ENCODE measurements around the gene RFX2. TPM values are rescaled to one million over a fixed set of nuclear protein-coding genes. Genes with fewer than 3 reads are reported as not detected.
A peak's percentile ranks its signal among the peaks of the same experiment; 100 is the strongest.

Gene RFX2
- total and polyA plus RNA-seq, 9 of the 15 experiments (the other 6 are each of a cell fraction or from before 2014, with no cell fraction given): 3.6 to 18.7 (median 8.7) TPM

DNA sequence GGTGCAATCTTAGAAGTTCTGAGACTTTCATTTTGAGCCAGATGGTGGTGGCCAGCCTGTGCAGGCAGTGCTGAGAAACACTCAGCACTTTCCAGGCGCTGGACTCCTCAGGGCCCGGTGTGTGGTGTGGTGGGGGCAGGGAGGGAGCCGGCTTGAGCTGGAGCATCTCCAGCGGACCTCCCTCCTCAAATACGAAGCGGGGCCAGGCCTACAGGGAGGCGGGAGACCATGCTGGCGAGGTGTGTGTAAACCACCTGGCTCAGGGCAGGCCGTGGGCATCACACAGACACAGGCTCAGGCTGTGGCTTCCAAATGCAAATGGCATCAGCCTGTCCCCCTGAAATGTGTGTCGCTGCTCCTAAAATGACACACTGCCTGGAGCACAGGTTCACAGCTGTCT lies 99.1 kb downstream of the RFX2 start:
- no TSS peak for BruUV-seq (replicated peaks)

More for the DNA sequence above, 99.1 kb downstream of the RFX2 start:
- TF ChIP-seq ETV5 (CRISPR knock-in tag; IDR thresholded peaks at IDR 0.05; ENCODE audit: low read depth) (no peak), SMARCB1 (IDR thresholded peaks at IDR 0.05; ENCODE audit: insufficient read length, low read depth) (no peak), SIRT6 (IDR thresholded peaks at IDR 0.05; ENCODE audit: low read depth, low read length) (no peak), SIN3B (IDR thresholded peaks at IDR 0.05; ENCODE audit: low read depth) (no peak), POLR2A (conservative IDR thresholded peaks at IDR 0.05) (no peak), HOXB6 (CRISPR knock-in tag; IDR thresholded peaks at IDR 0.05; ENCODE audit: borderline replicate concordance) (no peak), ZC3H8 (IDR thresholded peaks at IDR 0.05) (no peak), RB1 (IDR thresholded peaks at IDR 0.05; ENCODE audit: low read depth) (no peak), RAD21 (CRISPR knock-in tag; conservative IDR thresholded peaks at IDR 0.05 in 1 of 2, IDR thresholded peaks at IDR 0.05 in 1 of 2) (no peak), MYBL2 (IDR thresholded peaks at IDR 0.05; ENCODE audit: low read depth) (no peak), MYBL2 (CRISPR knock-in tag; IDR thresholded peaks at IDR 0.05; ENCODE audit: borderline replicate concordance) (no peak), KDM5B (IDR thresholded peaks at IDR 0.05; ENCODE audit: insufficient replicate concordance, low read depth, low read length) (no peak), FUS (optimal IDR thresholded peaks at IDR 0.05; ENCODE audit: low read depth, low read length) (no peak), PPARD (CRISPR knock-in tag; IDR thresholded peaks at IDR 0.05) (no peak)
- TF ChIP-seq, protein P1, sequence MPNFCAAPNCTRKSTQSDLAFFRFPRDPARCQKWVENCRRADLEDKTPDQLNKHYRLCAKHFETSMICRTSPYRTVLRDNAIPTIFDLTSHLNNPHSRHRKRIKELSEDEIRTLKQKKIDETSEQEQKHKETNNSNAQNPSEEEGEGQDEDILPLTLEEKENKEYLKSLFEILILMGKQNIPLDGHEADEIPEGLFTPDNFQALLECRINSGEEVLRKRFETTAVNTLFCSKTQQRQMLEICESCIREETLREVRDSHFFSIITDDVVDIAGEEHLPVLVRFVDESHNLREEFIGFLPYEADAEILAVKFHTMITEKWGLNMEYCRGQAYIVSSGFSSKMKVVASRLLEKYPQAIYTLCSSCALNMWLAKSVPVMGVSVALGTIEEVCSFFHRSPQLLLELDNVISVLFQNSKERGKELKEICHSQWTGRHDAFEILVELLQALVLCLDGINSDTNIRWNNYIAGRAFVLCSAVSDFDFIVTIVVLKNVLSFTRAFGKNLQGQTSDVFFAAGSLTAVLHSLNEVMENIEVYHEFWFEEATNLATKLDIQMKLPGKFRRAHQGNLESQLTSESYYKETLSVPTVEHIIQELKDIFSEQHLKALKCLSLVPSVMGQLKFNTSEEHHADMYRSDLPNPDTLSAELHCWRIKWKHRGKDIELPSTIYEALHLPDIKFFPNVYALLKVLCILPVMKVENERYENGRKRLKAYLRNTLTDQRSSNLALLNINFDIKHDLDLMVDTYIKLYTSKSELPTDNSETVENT (CRISPR knock-in tag; IDR thresholded peaks at IDR 0.05): no peak
- H3K9ac ChIP-seq (ENCODE audit: insufficient read depth in 1 of 2, low read depth in 2 of 2, low read length in 2 of 2): 0 out of 4 replicates have a peak overlapping the region, but pooled peaks of 1 of the 2 experiments have one; percentile 31
- H3K4me3 ChIP-seq: no peak overlapping the region
- ChIA-PET CTCF (ENCODE audit: low intra/inter-chr PET ratio) (no interaction called here), POLR2A (no interaction called here)
- ATAC-seq (no peak), DNase-seq (ENCODE audit: extremely low read depth in 1 of 4, low spot score in 3 of 4) (no peak), FAIRE-seq (no peak)
- H3K9me1 ChIP-seq (ENCODE audit: control insufficient read depth, insufficient read depth, low read length): no peaks in the 10 kb centered on the region
- WGBS (ENCODE audit: insufficient coverage, low coverage, missing lambda C conversion rate): 57% methylated on average over 10 of the region's 10 CpGs
- no peaks in the 10 kb centered on the region for H3K9me3 ChIP-seq (replicated peaks; ENCODE audit: control insufficient read depth, insufficient read depth, low read depth, low read length)
- H3K27ac ChIP-seq (ENCODE audit: extremely low read depth, low read depth, low read length): no peak overlapping the region
- in situ Hi-C loops (cut with MboI): no loop called here
- H3K27me3 ChIP-seq (ENCODE audit: control insufficient read depth in 2 of 2, insufficient read depth in 2 of 2, low read length in 2 of 2): no peaks in the 10 kb centered on the region; a peak in 1 of 5 replicates
- no peak overlapping the region for H3K4me2 ChIP-seq (ENCODE audit: insufficient read depth, low read length)
- intact Hi-C loops (cut with micrococcal nuclease): no loop called here
- H3K79me2 ChIP-seq (ENCODE audit: control insufficient read depth, insufficient read depth, low read length): no peaks in the 10 kb centered on the region
- H2AFZ ChIP-seq (ENCODE audit: low read depth, low read length): no peak overlapping the region
- H4K20me1 ChIP-seq (replicated peaks; ENCODE audit: control insufficient read depth, insufficient read depth, low read length): no peaks in the 10 kb centered on the region
- no peaks in the 10 kb centered on the region; the same call in 2 of the 3 replicates for H3K36me3 ChIP-seq (ENCODE audit: control insufficient read depth, insufficient read depth, low read length)
- peaks cover 0 to 12% of the 10 kb centered on the region in 2 experiments; a peak in 1 of 5 replicates for H3K4me1 ChIP-seq (replicated peaks in 1 of 2; ENCODE audit: control insufficient read depth in 2 of 2, insufficient read depth in 2 of 2, low read length in 2 of 2)
